Mucosa of descending colon (tissue), 3 donors: Measurements from ENCODE around the gene PRMT5. TPM values are rescaled to one million over a fixed set of nuclear protein-coding genes. Genes with fewer than 3 reads are reported as not detected.

Experiments used
- ATAC-seq: fragments of 200-7000 bp; cut with Tn5 transposase; one replicate; pipeline ENCODE4 v1.9.1; 2020; ENCODE audit warnings: mild to moderate bottlenecking, moderate library complexity
- DNase-seq, 3 donors: peaks; one replicate each; pipeline ENCODE4 v3.0.0-alpha.2; 2020
- H3K36me3 ChIP-seq: fragments of 200-600 bp; one replicate; pipeline ENCODE4 v1.8.0; 2021; ENCODE audit warnings: low read depth, mild to moderate bottlenecking
- H3K4me1 ChIP-seq: fragments of 200-600 bp; one replicate; pipeline ENCODE4 v1.8.0; 2021; ENCODE audit warnings: low read depth, mild to moderate bottlenecking
- H3K4me3 ChIP-seq: fragments of 200-600 bp; one replicate; pipeline ENCODE4 v1.8.0; 2021; ENCODE audit warnings: mild to moderate bottlenecking
- H3K9me3 ChIP-seq: fragments of 200-600 bp; one replicate; pipeline ENCODE4 v1.8.0; 2021; ENCODE audit warnings: mild to moderate bottlenecking
- CTCF ChIP-seq: fragments of 200-600 bp; IDR thresholded peaks from one replicate; pipeline ENCODE4 v1.8.0; 2022; ENCODE audit warnings: antibody characterized with exemption, mild to moderate bottlenecking
- intact Hi-C, 2 donors: fragments of 100-400 bp; cut with DNase I in 1 of 2; cut with micrococcal nuclease in 1 of 2; formaldehyde crosslinking; loops; one replicate each; pipeline versions ENCODE4 v1.11.0 to v1.11.1; 2022; cut with DNase I, micrococcal nuclease
- total RNA-seq, 3 donors: library from RNA; stranded (reverse); fragmentation: NEBNext Ultra II Directional in 2 of 3; extraction: Animal tissue kit (Norgen Biotek cat#: 25700) in 2 of 3; gene quantifications; one replicate each; pipeline versions ENCODE4 v1.2.1 to v1.2.4, GENCODE V29; 2021 to 2023
- donor health status: DM: no; HTN: no; CAD: no; lungs with moderate emphysema.
- donor health status: DM: no; HTN: no; CAD: no.
- donor health status: DM: no; HTN: yes; CAD: no.

PRMT5 gene
- total RNA-seq, 3 donors from 2014 or later = 47.7 to 55.1 (median 50.2) TPM

- Histone ChIP-seq H3K9me3 (no peaks in the 10 kb centered on the region), H3K4me3 (no peak overlapping the region), H3K4me1 (peaks cover 28% of the 10 kb centered on the region), H3K36me3 (peaks cover 11% of the 10 kb centered on the region)
- DNase-seq = no peak
- no peak for ATAC-seq
- no peak for TF ChIP-seq CTCF
- intact Hi-C loops = no loop called here
Measured at GRCh38 chr14:22870811-22871223, 58.4 kb downstream of the PRMT5 start.

Other genes with a start within 250 kb of the PRMT5 start
- gene OXA1L, start 162.7 kb downstream of the PRMT5 start, total RNA-seq = 100 to 1,000 TPM in 2 of 3 donors, 10 to 100 TPM in 1; 97.1 to 137 (median 115) TPM
- 10 to 100 TPM in 2 of 3 donors, 1 to 10 TPM in 1; 7.6 to 13.7 (median 13.2) TPM for gene SLC7A7, start 113.9 kb downstream of the PRMT5 start, total RNA-seq
- 10 to 100 TPM; 59.1 to 79.1 (median 64.5) TPM for gene MRPL52, start 99.5 kb downstream of the PRMT5 start, total RNA-seq
- 100 to 1,000 TPM in 2 of 3 donors, 10 to 100 TPM in 1; 48.1 to 161 (median 104) TPM for gene MMP14, start 92.8 kb downstream of the PRMT5 start, total RNA-seq
- gene LRP10, start 57.6 kb downstream of the PRMT5 start, total RNA-seq = 100 to 1,000 TPM; 218 to 276 (median 245) TPM
- under 1 TPM; 0.35 to 0.66 (median 0.51) TPM for gene REM2, start 46.2 kb downstream of the PRMT5 start, total RNA-seq
- gene RBM23, start 10.2 kb downstream of the PRMT5 start, total RNA-seq = 10 to 100 TPM; 74.1 to 97.9 (median 75.3) TPM
- 10 to 100 TPM; 34.0 to 42.8 (median 41.4) TPM for gene HAUS4, start 27.7 kb upstream of the PRMT5 start, total RNA-seq
- gene AJUBA, start 53.2 kb upstream of the PRMT5 start, total RNA-seq = 1 to 10 TPM; 1.5 to 4.7 (median 2.3) TPM
- gene C14orf93, start 80.8 kb upstream of the PRMT5 start, total RNA-seq = 10 to 100 TPM; 11.0 to 16.3 (median 11.8) TPM
- 10 to 100 TPM; 54.4 to 94.3 (median 92.5) TPM for gene PSMB5, start 105.5 kb upstream of the PRMT5 start, total RNA-seq
- gene PSMB11, start 112.8 kb upstream of the PRMT5 start, total RNA-seq = not detected
- gene CDH24, start 128.1 kb upstream of the PRMT5 start, total RNA-seq = 1 to 10 TPM; 2.7 to 4.8 (median 4.4) TPM
- 100 to 1,000 TPM; 143 to 172 (median 170) TPM for gene ACIN1, start 165.8 kb upstream of the PRMT5 start, total RNA-seq
- gene C14orf119, start 166.1 kb upstream of the PRMT5 start, total RNA-seq = 10 to 100 TPM; 46.6 to 48.3 (median 48.0) TPM
- under 1 TPM in 1 of 3 donors, not detected in 2; 0.13 TPM for gene CIROP, start 175.6 kb upstream of the PRMT5 start, total RNA-seq
- not detected for gene CEBPE, start 189.9 kb upstream of the PRMT5 start, total RNA-seq